ENCODE data around the gene ATXN7L3.

DNA sequence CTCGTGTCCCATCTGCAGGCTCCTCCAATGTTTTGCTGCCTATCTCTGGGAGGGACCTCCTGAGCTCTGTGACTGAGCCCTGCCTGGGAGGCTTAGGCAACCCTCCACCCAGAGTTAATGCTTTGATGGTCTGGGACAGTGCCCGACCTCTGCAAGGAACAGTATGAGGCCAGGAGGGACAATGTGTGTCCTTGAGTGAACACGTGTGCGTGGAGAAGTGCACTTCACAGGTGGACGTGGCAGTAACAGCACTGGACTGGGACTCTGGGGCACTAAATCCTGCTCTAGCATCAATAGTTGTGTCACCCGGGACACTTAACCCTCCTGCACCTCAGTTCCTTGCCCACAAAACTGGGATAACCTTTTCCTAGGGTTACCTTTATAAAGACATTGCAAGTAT lies 15.2 kb upstream of the ATXN7L3 start:
- TF ChIP-seq, protein P1, sequence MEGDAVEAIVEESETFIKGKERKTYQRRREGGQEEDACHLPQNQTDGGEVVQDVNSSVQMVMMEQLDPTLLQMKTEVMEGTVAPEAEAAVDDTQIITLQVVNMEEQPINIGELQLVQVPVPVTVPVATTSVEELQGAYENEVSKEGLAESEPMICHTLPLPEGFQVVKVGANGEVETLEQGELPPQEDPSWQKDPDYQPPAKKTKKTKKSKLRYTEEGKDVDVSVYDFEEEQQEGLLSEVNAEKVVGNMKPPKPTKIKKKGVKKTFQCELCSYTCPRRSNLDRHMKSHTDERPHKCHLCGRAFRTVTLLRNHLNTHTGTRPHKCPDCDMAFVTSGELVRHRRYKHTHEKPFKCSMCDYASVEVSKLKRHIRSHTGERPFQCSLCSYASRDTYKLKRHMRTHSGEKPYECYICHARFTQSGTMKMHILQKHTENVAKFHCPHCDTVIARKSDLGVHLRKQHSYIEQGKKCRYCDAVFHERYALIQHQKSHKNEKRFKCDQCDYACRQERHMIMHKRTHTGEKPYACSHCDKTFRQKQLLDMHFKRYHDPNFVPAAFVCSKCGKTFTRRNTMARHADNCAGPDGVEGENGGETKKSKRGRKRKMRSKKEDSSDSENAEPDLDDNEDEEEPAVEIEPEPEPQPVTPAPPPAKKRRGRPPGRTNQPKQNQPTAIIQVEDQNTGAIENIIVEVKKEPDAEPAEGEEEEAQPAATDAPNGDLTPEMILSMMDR (conservative IDR thresholded peaks at IDR 0.05 in 1 of 2, IDR thresholded peaks at IDR 0.05 in 1 of 2; ENCODE audit: extremely low read depth in 1 of 2, insufficient read depth in 1 of 2, low read depth in 1 of 2, low read length in 2 of 2): no peak
- no peak for TF ChIP-seq EZH2 (IDR thresholded peaks at IDR 0.05; ENCODE audit: borderline replicate concordance, low read length)
